SK-N-SH treated with all-trans-retinoic acid at 6 μM for 48 hours (cell line): ENCODE measurements around the gene OR51B6.

Experiments used
- ATAC-seq: fragments of 200-7000 bp; cut with Tn5 transposase; 3 replicates; pipeline ENCODE4 v1.9.1; 2020; ENCODE audit warnings: mild to moderate bottlenecking, moderate library complexity
- ARNTL ChIP-seq: fragments of 450-650 bp; formaldehyde crosslinking; IDR thresholded peaks from 2 replicates; pipeline ENCODE4 v1.5.0; 2020; ENCODE audit warnings: low read depth, mild to moderate bottlenecking, moderate library complexity, borderline replicate concordance
- BACH2 ChIP-seq: fragments of 250-450 bp; sonication (Bioruptor Pico); IDR thresholded peaks from 2 replicates; pipeline ENCODE4 v1.9.0; 2021; ENCODE audit warnings: mild to moderate bottlenecking, borderline replicate concordance
- CSRNP3 ChIP-seq: fragments of 250-450 bp; sonication (Bioruptor Pico); IDR thresholded peaks from 2 replicates; pipeline ENCODE4 v1.5.1; 2021; ENCODE audit warnings: mild to moderate bottlenecking, moderate library complexity
- ESRRG ChIP-seq: fragments of 250-450 bp; sonication (Bioruptor Pico); IDR thresholded peaks from 2 replicates; pipeline ENCODE4 v1.6.1; 2021; ENCODE audit warnings: mild to moderate bottlenecking
- ISL1 ChIP-seq: fragments of 250-450 bp; sonication (Bioruptor Pico); IDR thresholded peaks from 2 replicates; pipeline ENCODE4 v2.1.2; 2022; ENCODE audit warnings: mild to moderate bottlenecking, moderate library complexity
- OSR1 ChIP-seq: fragments of 250-450 bp; sonication (Bioruptor Pico); IDR thresholded peaks from 2 replicates; pipeline ENCODE4 v1.8.0; 2022; ENCODE audit warnings: moderate library complexity, mild to moderate bottlenecking, inconsistent platforms
- PATZ1 ChIP-seq: fragments of 250-450 bp; sonication (Bioruptor Pico); IDR thresholded peaks from 2 replicates; pipeline ENCODE4 v1.8.0; 2020; ENCODE audit warnings: mild to moderate bottlenecking, moderate library complexity, borderline replicate concordance
- PPARA ChIP-seq: fragments of 250-450 bp; sonication (Bioruptor Pico); IDR thresholded peaks from 2 replicates; pipeline ENCODE4 v1.5.0; 2020; ENCODE audit warnings: mild to moderate bottlenecking, borderline replicate concordance
- TCF4 ChIP-seq: fragments of 250-450 bp; sonication (Bioruptor Pico); IDR thresholded peaks from 2 replicates; pipeline ENCODE4 v1.8.0; 2021; ENCODE audit warnings: mild to moderate bottlenecking, moderate library complexity, borderline replicate concordance
- TOX ChIP-seq: fragments of 250-450 bp; sonication (Bioruptor Pico); IDR thresholded peaks from 2 replicates; pipeline ENCODE4 v1.8.0; 2021; ENCODE audit warnings: mild to moderate bottlenecking, moderate library complexity, borderline replicate concordance
- ZC3H10 ChIP-seq: fragments of 250-450 bp; sonication (Bioruptor Pico); IDR thresholded peaks from 2 replicates; pipeline ENCODE4 v1.5.1; 2021; ENCODE audit warnings: mild to moderate bottlenecking, moderate library complexity
- ZNF70 ChIP-seq: fragments of 450-650 bp; formaldehyde crosslinking; IDR thresholded peaks from 2 replicates; pipeline ENCODE4 v1.5.0; 2020; ENCODE audit warnings: mild to moderate bottlenecking, moderate library complexity
- ZNF8 ChIP-seq: fragments of 450-650 bp; formaldehyde crosslinking; IDR thresholded peaks from 2 replicates; pipeline ENCODE4 v1.5.0; 2020; ENCODE audit warnings: mild to moderate bottlenecking, moderate library complexity

The OR51B6 gene

GRCh38 chr11:5394091-5394490, 42.8 kb downstream of the OR51B6 start:
- TF ChIP-seq BACH2 (CRISPR knock-in tag) (no peak), ZNF70 (CRISPR knock-in tag) (no peak), ARNTL (CRISPR knock-in tag) (no peak), CSRNP3 (CRISPR knock-in tag) (no peak), PATZ1 (CRISPR knock-in tag) (no peak), TCF4 (CRISPR knock-in tag) (no peak)
- no peak for ATAC-seq

- no peak for ATAC-seq
- TF ChIP-seq TOX (CRISPR knock-in tag) (no peak), ISL1 (no peak), PATZ1 (CRISPR knock-in tag) (no peak), ZC3H10 (CRISPR knock-in tag) (no peak), ZNF8 (CRISPR knock-in tag) (no peak), BACH2 (CRISPR knock-in tag) (no peak), ESRRG (CRISPR knock-in tag) (no peak), PPARA (CRISPR knock-in tag) (no peak), ZNF70 (CRISPR knock-in tag) (no peak), OSR1 (CRISPR knock-in tag) (no peak)
- TF ChIP-seq, all 23 proteins: peak for 0
These were observed 47.6 kb downstream of the OR51B6 start for GRCh38 chr11:5398936-5399335.
